HCT116 (cell line): ENCODE data around the gene SIX3. TPM values are rescaled to one million over a fixed set of nuclear protein-coding genes. Genes with fewer than 3 reads are reported as not detected.

Experiments
- ATAC-seq: fragments of 200-7000 bp; cut with Tn5 transposase; 2 replicates; pipeline ENCODE4 v1.9.1; 2020; ENCODE audit warnings: mild to moderate bottlenecking, moderate library complexity
- BruUV-seq: library from RNA; stranded (reverse); fragments of 400-500 nt; replicated peaks from 2 replicates; lab custom pipeline; 2021; lab: Mats Ljungman, UMichigan
- CTCF ChIA-PET: fragments of 300-600 bp; sonication (Branson Sonifier 250); formaldehyde crosslinking; loops from one replicate; lab custom pipeline; 2021; ENCODE audit warnings: antibody characterized with exemption; lab: Charles Lee
- POLR2A ChIA-PET: fragments of 300-600, 350-600 bp; sonication (Branson Sonifier 250); formaldehyde crosslinking; loops from one replicate; lab custom pipeline; 2021; ENCODE audit warnings: antibody characterized with exemption; lab: Charles Lee
- RAD21 ChIA-PET, 2 experiments: fragments of 300-600 bp; sonication (Branson Sonifier 250); formaldehyde crosslinking; loops; one replicate each; lab custom pipeline; 2023; ENCODE audit warnings: low total read pairs in 2 of 2; ENCODE audit not compliant: uncharacterized antibody in 2 of 2, unreplicated experiment in 2 of 2, low non-redundant PET in 1 of 2; lab: Charles Lee
- DNase-seq: peaks from one replicate; pipeline ENCODE4 v3.0.0-alpha.2; 2010; ENCODE audit warnings: low read depth, low spot score
- H2AFZ ChIP-seq: fragments of 200-600 bp; shearing (Covaris generic), sonication (generic); 2 replicates; pipeline ENCODE4 v1.6.1; 2017; ENCODE audit warnings: low read depth, mixed run types, mixed read lengths, antibody characterized with exemption, low read length; ENCODE audit not compliant: poor library complexity, severe bottlenecking
- H3K27ac ChIP-seq: 2 replicates; pipeline ENCODE4 v1.5.1; 2012; ENCODE audit warnings: low read depth, low read length
- H3K27me3 ChIP-seq: fragments of 200-600 bp; sonication (generic); 2 replicates; pipeline ENCODE4 v1.6.1; 2016; ENCODE audit warnings: mixed run types, low read length, mixed read lengths; ENCODE audit not compliant: insufficient read depth
- H3K36me3 ChIP-seq, 2 experiments: fragments of 200-500 bp in 1 of 2; fragments of 200-600 bp in 1 of 2; sonication (Bioruptor generic) in 1 of 2; sonication (generic) in 1 of 2; 2 replicates each; pipeline versions ENCODE4 v1.5.1 to v1.6.1; 2014 to 2016; ENCODE audit warnings: low read length in 2 of 2, inconsistent platforms in 1 of 2, mixed read lengths in 1 of 2, mixed run types in 1 of 2; ENCODE audit not compliant: insufficient read depth in 2 of 2, control insufficient read depth in 1 of 2
- H3K4me1 ChIP-seq, 2 experiments: fragments of 200-600 bp in 1 of 2; sonication (generic) in 1 of 2; 2 replicates each; pipeline versions ENCODE4 v1.5.1 to v1.6.1; 2012 to 2017; ENCODE audit warnings: low read length in 2 of 2, inconsistent platforms in 1 of 2, mild to moderate bottlenecking in 1 of 2, mixed read lengths in 1 of 2, mixed run types in 1 of 2, moderate library complexity in 1 of 2; ENCODE audit not compliant: insufficient read depth in 2 of 2, control insufficient read depth in 1 of 2
- H3K4me2 ChIP-seq: fragments of 200-600 bp; sonication (generic); 2 replicates; pipeline ENCODE4 v1.6.1; 2017; ENCODE audit warnings: mixed run types, low read length, mixed read lengths
- H3K4me3 ChIP-seq, 2 experiments: fragments of 200-600 bp in 1 of 2; sonication (generic) in 1 of 2; replicated peaks in 1 of 2; 2 replicates each; pipeline ENCODE4 v1.5.1; 2011 to 2016; ENCODE audit warnings: low read length in 2 of 2, control low read depth in 1 of 2, low read depth in 1 of 2, mild to moderate bottlenecking in 1 of 2, mixed read lengths in 1 of 2, mixed run types in 1 of 2
- H3K79me2 ChIP-seq: fragments of 200-600 bp; sonication (generic); 2 replicates; pipeline ENCODE4 v1.6.1; 2017; ENCODE audit warnings: mild to moderate bottlenecking, mixed run types, low read length, moderate library complexity, mixed read lengths; ENCODE audit not compliant: insufficient read depth
- H3K9ac ChIP-seq: fragments of 200-600 bp; sonication (generic); 2 replicates; pipeline ENCODE4 v1.6.1; 2016; ENCODE audit warnings: low read length, mixed read lengths
- H3K9me2 ChIP-seq: fragments of 200-600 bp; sonication (generic), shearing (Covaris generic); 2 replicates; pipeline ENCODE4 v1.6.1; 2017; ENCODE audit warnings: mixed run types, mild to moderate bottlenecking, moderate library complexity; ENCODE audit not compliant: insufficient read depth
- H3K9me3 ChIP-seq, 2 experiments: fragments of 200-500 bp in 1 of 2; fragments of 200-600 bp in 1 of 2; sonication (Bioruptor generic) in 1 of 2; sonication (generic) in 1 of 2; 2 replicates each; pipeline ENCODE4 v1.6.1; 2014 to 2017; ENCODE audit warnings: low read length in 2 of 2, mixed read lengths in 2 of 2, inconsistent platforms in 1 of 2, low read depth in 1 of 2, mild to moderate bottlenecking in 1 of 2, mixed run types in 1 of 2, moderate library complexity in 1 of 2; ENCODE audit not compliant: control insufficient read depth in 1 of 2, insufficient read depth in 1 of 2
- H4K20me1 ChIP-seq: fragments of 200-600 bp; sonication (generic), shearing (Covaris generic); 2 replicates; pipeline ENCODE4 v1.6.1; 2017; ENCODE audit warnings: mixed run types, mild to moderate bottlenecking, moderate library complexity; ENCODE audit not compliant: insufficient read depth
- CBX3 ChIP-seq: IDR thresholded peaks from 2 replicates; pipeline ENCODE4 v1.6.1; 2012; ENCODE audit warnings: low read depth
- CEBPB ChIP-seq: IDR thresholded peaks from 2 replicates; pipeline ENCODE4 v1.6.1; 2012; ENCODE audit warnings: low read depth
- EGR1 ChIP-seq: IDR thresholded peaks from 2 replicates; pipeline ENCODE4 v1.6.1; 2012; ENCODE audit warnings: low read depth
- ELF1 ChIP-seq: IDR thresholded peaks from 2 replicates; pipeline ENCODE4 v1.6.1; 2012; ENCODE audit warnings: low read depth, borderline replicate concordance
- FOSL1 ChIP-seq: IDR thresholded peaks from 2 replicates; pipeline ENCODE4 v1.6.1; 2012; ENCODE audit warnings: low read depth
- JUND ChIP-seq: IDR thresholded peaks from 2 replicates; pipeline ENCODE4 v1.6.1; 2012
- POLR2A ChIP-seq: IDR thresholded peaks from 2 replicates; pipeline ENCODE4 v1.7.0; 2011; ENCODE audit warnings: borderline replicate concordance; ENCODE audit not compliant: insufficient read depth, insufficient read length; ENCODE audit errors: extremely low read depth
- SRF ChIP-seq: IDR thresholded peaks from 2 replicates; pipeline ENCODE4 v1.6.1; 2012; ENCODE audit warnings: low read depth
- TCF7L2 ChIP-seq: IDR thresholded peaks from 2 replicates; pipeline ENCODE4 v1.7.0; 2011; ENCODE audit warnings: borderline replicate concordance, inconsistent platforms; ENCODE audit not compliant: insufficient read depth, insufficient read length; ENCODE audit errors: extremely low read depth
- ZBTB33 ChIP-seq: IDR thresholded peaks from 2 replicates; pipeline ENCODE4 v1.6.1; 2011; ENCODE audit warnings: mild to moderate bottlenecking, low read length, moderate library complexity; ENCODE audit not compliant: insufficient replicate concordance; ENCODE audit errors: extremely low read depth
- ZNF274 ChIP-seq: fragments of 200-500 bp; sonication (Bioruptor generic); IDR thresholded peaks from 2 replicates; pipeline ENCODE4 v1.6.1; 2014; ENCODE audit warnings: mild to moderate bottlenecking, low read depth, low read length, inconsistent platforms
- intact Hi-C: fragments of 100-400 bp; cut with micrococcal nuclease; formaldehyde crosslinking; loops from 2 replicates; pipeline ENCODE4 v1.10.0; 2022
- total RNA-seq: library from RNA; stranded (reverse); gene quantifications from one replicate; pipeline ENCODE4 v1.2.1, GENCODE V29; 2021; ENCODE audit not compliant: unreplicated experiment
- TF ChIP-seq, protein P1 (sequence below), 3 experiments: fragments of 200-600 bp in 1 of 3; sonication (generic) in 1 of 3; IDR thresholded peaks in 2 of 3; conservative IDR thresholded peaks in 1 of 3; 2 replicates each; pipeline ENCODE4 v1.5.1; 2012 to 2017; ENCODE audit warnings: low read depth in 2 of 3, low read length in 2 of 3, antibody characterized with exemption in 1 of 3, borderline replicate concordance in 1 of 3, control low read depth in 1 of 3, mild to moderate bottlenecking in 1 of 3, mixed read lengths in 1 of 3, mixed run types in 1 of 3, moderate library complexity in 1 of 3; ENCODE audit not compliant: insufficient read depth in 1 of 3

The SIX3 gene
- total RNA-seq, 1 experiment from 2014 or later: 1.2 TPM

DNA sequence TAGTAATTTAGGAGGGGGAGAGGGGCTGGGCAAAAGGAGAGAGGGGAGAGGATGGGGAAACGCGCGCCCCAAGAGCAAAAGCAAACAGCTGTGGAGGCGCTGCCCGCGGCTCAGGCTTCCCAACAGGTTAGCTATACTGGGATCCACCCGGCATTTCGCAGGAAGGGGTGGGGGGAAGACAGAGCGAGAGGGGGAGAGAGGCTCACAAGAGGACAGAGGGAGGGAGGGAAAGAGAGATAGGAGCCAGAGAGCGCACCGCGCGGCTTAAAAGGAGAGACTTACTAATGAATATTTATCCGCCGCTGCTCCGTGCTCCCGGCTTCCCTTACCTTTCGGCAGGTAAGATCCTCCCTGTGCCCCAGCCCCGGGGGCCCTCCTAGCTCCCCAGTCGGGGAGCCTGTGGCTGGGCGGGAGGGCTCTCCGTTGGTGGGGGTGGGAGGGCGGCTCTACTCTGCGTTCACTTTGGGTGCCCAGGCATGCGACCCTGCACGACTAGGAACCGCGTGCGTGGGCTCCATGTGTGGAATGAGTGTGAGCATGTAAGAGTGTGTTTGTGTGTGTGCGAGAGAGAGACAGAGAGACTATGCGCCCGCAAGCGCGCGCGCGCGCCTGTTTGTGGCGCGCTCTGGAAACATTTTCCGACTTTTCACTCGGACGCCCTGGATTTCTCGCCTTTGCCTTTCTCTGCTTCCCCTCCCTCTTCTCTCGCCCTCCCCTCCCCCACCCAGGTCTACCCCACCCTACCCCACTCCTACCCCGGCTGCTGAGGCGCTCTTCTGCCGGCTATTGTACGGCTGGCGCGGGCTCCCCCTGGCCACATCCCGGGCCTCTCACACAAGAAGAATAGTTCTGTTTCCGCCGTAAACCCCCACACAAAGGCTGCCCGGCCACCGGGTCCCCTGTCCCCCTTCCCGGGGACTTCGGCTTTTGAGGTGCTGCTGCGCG, 7.2 kb upstream of the SIX3 start:
- intact Hi-C loops: no loop called here
- DNase-seq (no peak), ATAC-seq (no peak)
- Histone ChIP-seq H3K27ac (no peak overlapping the region), H3K9me2 (no peaks in the 10 kb centered on the region), H3K4me1 (peaks cover 2 to 21% of the 10 kb centered on the region in 2 experiments; a peak in 3 of 4 replicates), H3K79me2 (no peaks in the 10 kb centered on the region), H3K27me3 (no peaks in the 10 kb centered on the region), H4K20me1 (no peaks in the 10 kb centered on the region), H2AFZ (no peak overlapping the region), H3K9me3 (no peaks in the 10 kb centered on the region), H3K36me3 (no peaks in the 10 kb centered on the region), H3K4me3 (no peak overlapping the region), H3K4me2 (no peak overlapping the region), H3K9ac (no peak overlapping the region)
- ChIA-PET POLR2A (no interaction called here), RAD21 (no interaction called here), CTCF (no interaction called here)
- no TSS peak for BruUV-seq
- TF ChIP-seq ZBTB33: no peak
- no peak for TF ChIP-seq CBX3
- TF ChIP-seq FOSL1: no peak
- no peak for TF ChIP-seq EGR1
- no peak for TF ChIP-seq POLR2A
- no peak for TF ChIP-seq JUND
- no peak for TF ChIP-seq TCF7L2
- TF ChIP-seq ELF1: no peak
- TF ChIP-seq ZNF274: no peak
- no peak for TF ChIP-seq CEBPB
- TF ChIP-seq SRF: no peak
- TF ChIP-seq, protein P1, sequence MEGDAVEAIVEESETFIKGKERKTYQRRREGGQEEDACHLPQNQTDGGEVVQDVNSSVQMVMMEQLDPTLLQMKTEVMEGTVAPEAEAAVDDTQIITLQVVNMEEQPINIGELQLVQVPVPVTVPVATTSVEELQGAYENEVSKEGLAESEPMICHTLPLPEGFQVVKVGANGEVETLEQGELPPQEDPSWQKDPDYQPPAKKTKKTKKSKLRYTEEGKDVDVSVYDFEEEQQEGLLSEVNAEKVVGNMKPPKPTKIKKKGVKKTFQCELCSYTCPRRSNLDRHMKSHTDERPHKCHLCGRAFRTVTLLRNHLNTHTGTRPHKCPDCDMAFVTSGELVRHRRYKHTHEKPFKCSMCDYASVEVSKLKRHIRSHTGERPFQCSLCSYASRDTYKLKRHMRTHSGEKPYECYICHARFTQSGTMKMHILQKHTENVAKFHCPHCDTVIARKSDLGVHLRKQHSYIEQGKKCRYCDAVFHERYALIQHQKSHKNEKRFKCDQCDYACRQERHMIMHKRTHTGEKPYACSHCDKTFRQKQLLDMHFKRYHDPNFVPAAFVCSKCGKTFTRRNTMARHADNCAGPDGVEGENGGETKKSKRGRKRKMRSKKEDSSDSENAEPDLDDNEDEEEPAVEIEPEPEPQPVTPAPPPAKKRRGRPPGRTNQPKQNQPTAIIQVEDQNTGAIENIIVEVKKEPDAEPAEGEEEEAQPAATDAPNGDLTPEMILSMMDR (IDR thresholded peaks at IDR 0.05 in 2 of 3, conservative IDR thresholded peaks at IDR 0.05 in 1 of 3; ENCODE audit: borderline replicate concordance in 1 of 3, insufficient read depth in 1 of 3, low read depth in 2 of 3, low read length in 2 of 3): no peak
